ENCODE data around the gene CELF1.

DNA sequence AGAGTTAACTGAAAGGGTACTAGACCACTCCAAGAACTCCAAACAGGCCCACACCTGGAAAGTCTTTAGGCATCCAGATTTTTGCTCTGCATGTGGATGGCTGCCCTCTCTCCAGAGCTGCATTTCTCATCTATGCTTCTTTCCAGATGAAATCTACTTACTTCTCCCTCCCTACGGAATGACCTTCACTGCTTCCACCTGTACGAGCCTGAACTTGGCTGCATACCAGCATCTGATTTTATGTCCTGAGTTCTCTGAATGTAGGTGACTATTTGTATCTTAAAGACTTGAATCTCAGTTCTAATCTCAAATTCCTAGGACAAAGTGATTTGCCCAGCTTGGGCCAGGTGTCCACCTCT is 13.3 kb downstream of the CELF1 start:
- TF ChIP-seq YY1 (IDR thresholded peaks at IDR 0.05; ENCODE audit: low read depth): no peak
- TF ChIP-seq CREB1 (IDR thresholded peaks at IDR 0.05; ENCODE audit: low read depth): no peak
- no peak for TF ChIP-seq NFIC (IDR thresholded peaks at IDR 0.05)
- TF ChIP-seq, protein P1, sequence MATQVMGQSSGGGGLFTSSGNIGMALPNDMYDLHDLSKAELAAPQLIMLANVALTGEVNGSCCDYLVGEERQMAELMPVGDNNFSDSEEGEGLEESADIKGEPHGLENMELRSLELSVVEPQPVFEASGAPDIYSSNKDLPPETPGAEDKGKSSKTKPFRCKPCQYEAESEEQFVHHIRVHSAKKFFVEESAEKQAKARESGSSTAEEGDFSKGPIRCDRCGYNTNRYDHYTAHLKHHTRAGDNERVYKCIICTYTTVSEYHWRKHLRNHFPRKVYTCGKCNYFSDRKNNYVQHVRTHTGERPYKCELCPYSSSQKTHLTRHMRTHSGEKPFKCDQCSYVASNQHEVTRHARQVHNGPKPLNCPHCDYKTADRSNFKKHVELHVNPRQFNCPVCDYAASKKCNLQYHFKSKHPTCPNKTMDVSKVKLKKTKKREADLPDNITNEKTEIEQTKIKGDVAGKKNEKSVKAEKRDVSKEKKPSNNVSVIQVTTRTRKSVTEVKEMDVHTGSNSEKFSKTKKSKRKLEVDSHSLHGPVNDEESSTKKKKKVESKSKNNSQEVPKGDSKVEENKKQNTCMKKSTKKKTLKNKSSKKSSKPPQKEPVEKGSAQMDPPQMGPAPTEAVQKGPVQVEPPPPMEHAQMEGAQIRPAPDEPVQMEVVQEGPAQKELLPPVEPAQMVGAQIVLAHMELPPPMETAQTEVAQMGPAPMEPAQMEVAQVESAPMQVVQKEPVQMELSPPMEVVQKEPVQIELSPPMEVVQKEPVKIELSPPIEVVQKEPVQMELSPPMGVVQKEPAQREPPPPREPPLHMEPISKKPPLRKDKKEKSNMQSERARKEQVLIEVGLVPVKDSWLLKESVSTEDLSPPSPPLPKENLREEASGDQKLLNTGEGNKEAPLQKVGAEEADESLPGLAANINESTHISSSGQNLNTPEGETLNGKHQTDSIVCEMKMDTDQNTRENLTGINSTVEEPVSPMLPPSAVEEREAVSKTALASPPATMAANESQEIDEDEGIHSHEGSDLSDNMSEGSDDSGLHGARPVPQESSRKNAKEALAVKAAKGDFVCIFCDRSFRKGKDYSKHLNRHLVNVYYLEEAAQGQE (IDR thresholded peaks at IDR 0.05; ENCODE audit: low read depth): no peak
- TF ChIP-seq EP300 (IDR thresholded peaks at IDR 0.05; ENCODE audit: borderline replicate concordance): no peak
- TF ChIP-seq, protein P2, sequence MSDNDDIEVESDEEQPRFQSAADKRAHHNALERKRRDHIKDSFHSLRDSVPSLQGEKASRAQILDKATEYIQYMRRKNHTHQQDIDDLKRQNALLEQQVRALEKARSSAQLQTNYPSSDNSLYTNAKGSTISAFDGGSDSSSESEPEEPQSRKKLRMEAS (IDR thresholded peaks at IDR 0.05): no peak
- no peak for TF ChIP-seq TEAD4 (IDR thresholded peaks at IDR 0.05)
- no peak for TF ChIP-seq RAD21 (IDR thresholded peaks at IDR 0.05; ENCODE audit: low read depth)
- TF ChIP-seq FOXM1 (IDR thresholded peaks at IDR 0.05; ENCODE audit: borderline replicate concordance, low read depth): no peak

Data from Ishikawa (cell line).